Spleen (tissue), 11 donors: ENCODE results near the gene MAGEA1. TPM values are rescaled to one million over a fixed set of nuclear protein-coding genes. Genes with fewer than 3 reads are reported as not detected.

ENCODE experiments used
- DNase-seq: peaks from one replicate; pipeline ENCODE4 v3.0.0-alpha.2; 2020
- H3K27ac ChIP-seq, 8 donors: fragments of 200-600 bp; sonication (generic) in 7 of 8; 1 replicate in 4 of 8; 2 replicates in 4 of 8; pipeline versions ENCODE4 v1.5.0 to v1.8.0; 2016 to 2021; ENCODE audit warnings: inconsistent platforms in 4 of 8, mild to moderate bottlenecking in 4 of 8, moderate library complexity in 1 of 8
- H3K27me3 ChIP-seq, 7 donors: fragments of 200-600 bp; sonication (generic) in 6 of 7; replicated peaks in 1 of 7; 1 replicate in 4 of 7; 2 replicates in 3 of 7; pipeline versions ENCODE4 v1.5.0 to v1.8.0; 2016 to 2021; ENCODE audit warnings: inconsistent platforms in 3 of 7, mild to moderate bottlenecking in 1 of 7
- H3K36me3 ChIP-seq, 6 donors: fragments of 200-600 bp; sonication (generic) in 5 of 6; 1 replicate in 4 of 6; 2 replicates in 2 of 6; pipeline versions ENCODE4 v1.5.0 to v1.8.0; 2016 to 2021; ENCODE audit warnings: inconsistent platforms in 2 of 6
- H3K4me1 ChIP-seq, 6 donors: fragments of 200-600 bp; sonication (generic) in 5 of 6; 1 replicate in 3 of 6; 2 replicates in 3 of 6; pipeline versions ENCODE4 v1.5.0 to v1.8.0; 2016 to 2021; ENCODE audit warnings: inconsistent platforms in 3 of 6
- H3K4me3 ChIP-seq, 8 donors: fragments of 200-600 bp; sonication (generic) in 7 of 8; 1 replicate in 4 of 8; 2 replicates in 4 of 8; pipeline versions ENCODE4 v1.5.0 to v1.8.0; 2016 to 2021; ENCODE audit warnings: inconsistent platforms in 4 of 8, mild to moderate bottlenecking in 4 of 8, moderate library complexity in 2 of 8
- H3K9me3 ChIP-seq, 8 donors: fragments of 200-600 bp; sonication (generic) in 7 of 8; 1 replicate in 4 of 8; 2 replicates in 4 of 8; pipeline versions ENCODE4 v1.5.0 to v1.8.0; 2016 to 2021; ENCODE audit warnings: inconsistent platforms in 4 of 8
- POLR2A ChIP-seq, 3 donors: fragments of 450-650 bp; IDR thresholded peaks; one replicate each; pipeline ENCODE4 v1.5.1; 2017; ENCODE audit warnings: antibody characterized with exemption in 3 of 3, mild to moderate bottlenecking in 1 of 3
- WGBS, 5 donors: extraction: QIAGEN DNeasy Blood & Tissue Kit in 3 of 5; methylation state at CpG; one replicate each; pipeline versions ENCODE4 v1.1.5 to v1.1.7; 2013 to 2018; 5-methylcytosine and 5-hydroxymethylcytosine counted together
- intact Hi-C: fragments of 100-400 bp; cut with DNase I; formaldehyde crosslinking; loops from one replicate; pipeline ENCODE4 v1.15.0; 2023; ENCODE audit warnings: low total_unique reads
- polyA plus RNA-seq, 3 donors: library from polyadenylated mRNA; stranded (reverse); fragments of 200-250 nt; gene quantifications; one replicate each; pipeline ENCODE4 v1.2.1, GENCODE V29; 2013
- total RNA-seq, 7 donors: library from RNA; depleted of rRNA in 3 of 7; stranded (reverse); fragments of >200 nt in 3 of 7; fragmentation: NEBNext Ultra II Directional in 4 of 7; extraction: Animal tissue kit (Norgen Biotek cat#: 25700) in 4 of 7; gene quantifications; one replicate each; pipeline versions ENCODE4 v1.1.0 to v1.2.1, GENCODE V29; 2016 to 2021
- TF ChIP-seq, protein P1 (sequence below), 11 experiments: fragments of 200-600 bp in 7 of 11; fragments of 450-650 bp in 4 of 11; sonication (generic) in 4 of 11; IDR thresholded peaks in 8 of 11; conservative IDR thresholded peaks in 3 of 11; 1 replicate in 7 of 11; 2 replicates in 4 of 11; pipeline versions ENCODE4 v1.4.0 to v1.8.0; 2016 to 2021; ENCODE audit warnings: antibody characterized with exemption in 11 of 11, inconsistent platforms in 4 of 11, mild to moderate bottlenecking in 1 of 11
- donor health status: healthy with polysubstance abuse.
- donor health status: DM: no; HTN: no; CAD: no; lungs with moderate emphysema.
- donor health status: DM: no; HTN: no; CAD: no.
- donor health status: Bipolar disorder and iron deficiency.
- donor health status: healthy.
- donor health status: DM: no; HTN: no; CAD: no.
- donor health status: DM: yes; HTN: yes; CAD: no.

The MAGEA1 gene
- total and polyA plus RNA-seq, 10 donors: not detected

- no peak for DNase-seq
- H3K36me3 ChIP-seq: no peaks in the 10 kb centered on the region
- H3K27ac ChIP-seq: no peak overlapping the region
- intact Hi-C loops: no loop called here
- no peaks in the 10 kb centered on the region for H3K9me3 ChIP-seq
- peaks cover 0 to 13% (median 0%) of the 10 kb centered on the region in 7 donors for H3K27me3 ChIP-seq
- WGBS, 5 donors: 17 to 46% (median 22%) methylated on average over 13 to 16 of the region's 16 CpGs
- H3K4me3 ChIP-seq: no peak overlapping the region
- TF ChIP-seq, protein P1, sequence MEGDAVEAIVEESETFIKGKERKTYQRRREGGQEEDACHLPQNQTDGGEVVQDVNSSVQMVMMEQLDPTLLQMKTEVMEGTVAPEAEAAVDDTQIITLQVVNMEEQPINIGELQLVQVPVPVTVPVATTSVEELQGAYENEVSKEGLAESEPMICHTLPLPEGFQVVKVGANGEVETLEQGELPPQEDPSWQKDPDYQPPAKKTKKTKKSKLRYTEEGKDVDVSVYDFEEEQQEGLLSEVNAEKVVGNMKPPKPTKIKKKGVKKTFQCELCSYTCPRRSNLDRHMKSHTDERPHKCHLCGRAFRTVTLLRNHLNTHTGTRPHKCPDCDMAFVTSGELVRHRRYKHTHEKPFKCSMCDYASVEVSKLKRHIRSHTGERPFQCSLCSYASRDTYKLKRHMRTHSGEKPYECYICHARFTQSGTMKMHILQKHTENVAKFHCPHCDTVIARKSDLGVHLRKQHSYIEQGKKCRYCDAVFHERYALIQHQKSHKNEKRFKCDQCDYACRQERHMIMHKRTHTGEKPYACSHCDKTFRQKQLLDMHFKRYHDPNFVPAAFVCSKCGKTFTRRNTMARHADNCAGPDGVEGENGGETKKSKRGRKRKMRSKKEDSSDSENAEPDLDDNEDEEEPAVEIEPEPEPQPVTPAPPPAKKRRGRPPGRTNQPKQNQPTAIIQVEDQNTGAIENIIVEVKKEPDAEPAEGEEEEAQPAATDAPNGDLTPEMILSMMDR (IDR thresholded peaks at IDR 0.05 in 8 of 11, conservative IDR thresholded peaks at IDR 0.05 in 3 of 11): no peak
- TF ChIP-seq POLR2A (IDR thresholded peaks at IDR 0.05): no peak
- no peaks in the 10 kb centered on the region for H3K4me1 ChIP-seq
Measured at GRCh38 chrX:153226344-153227185, 47.5 kb downstream of the MAGEA1 start.

Other genes starting within 250 kb of the MAGEA1 start
- under 1 TPM in 6 of 7 donors, not detected in 1; 0.14 to 0.24 (median 0.17) TPM for gene PNMA5, start 185.2 kb upstream of the MAGEA1 start, total RNA-seq
- gene PNMA5, start 185.2 kb upstream of the MAGEA1 start, polyA plus RNA-seq: 1 to 10 TPM in 1 of 3 donors, under 1 TPM in 2; 0.35 to 1.0 (median 0.96) TPM
- 1 to 10 TPM; 1.4 to 3.1 (median 2.2) TPM for gene PNMA3, start 122.8 kb upstream of the MAGEA1 start, total RNA-seq
- gene PNMA3, start 122.8 kb upstream of the MAGEA1 start, polyA plus RNA-seq: 1 to 10 TPM; 1.2 to 3.4 (median 2.6) TPM
- gene PNMA6A, start 106.8 kb upstream of the MAGEA1 start, total RNA-seq: 1 to 10 TPM in 4 of 7 donors, under 1 TPM in 3; 0.39 to 1.5 (median 1.0) TPM
- 1 to 10 TPM in 2 of 3 donors, under 1 TPM in 1; 0.70 to 1.1 (median 1.1) TPM for gene PNMA6A, start 106.8 kb upstream of the MAGEA1 start, polyA plus RNA-seq
- gene PNMA6F, start 142.5 kb downstream of the MAGEA1 start, total RNA-seq: not detected
- gene PNMA6F, start 142.5 kb downstream of the MAGEA1 start, polyA plus RNA-seq: not detected
- 10 to 100 TPM; 15.2 to 33.8 (median 29.3) TPM for gene ZNF275, start 154.9 kb downstream of the MAGEA1 start, total RNA-seq
- gene ZNF275, start 154.9 kb downstream of the MAGEA1 start, polyA plus RNA-seq: 1 to 10 TPM; 2.9 to 5.2 (median 5.2) TPM
- gene PNMA6E, start 222.1 kb downstream of the MAGEA1 start, total RNA-seq: not detected
- gene PNMA6E, start 222.1 kb downstream of the MAGEA1 start, polyA plus RNA-seq: not detected
- gene ZFP92, start 232.2 kb downstream of the MAGEA1 start, total RNA-seq: 1 to 10 TPM; 1.5 to 3.4 (median 2.4) TPM
- under 1 TPM; 0.26 to 0.83 (median 0.50) TPM for gene ZFP92, start 232.2 kb downstream of the MAGEA1 start, polyA plus RNA-seq